OCI-M2 (cell line): ENCODE results near the gene EHD1.

Experiments used
- DNase-seq: peaks from one replicate; lab custom pipeline; 2025; ENCODE audit not compliant: unreplicated experiment; lab: John Stamatoyannopoulos, UW

Gene EHD1

GRCh38 chr11:64910451-64911093 is 32.2 kb upstream of the EHD1 start:
- DNase-seq: no peak

- DNase-seq: no peak
Measured at GRCh38 chr11:64909653-64910343, 31.4 kb upstream of the EHD1 start.

GRCh38 chr11:64908766-64909165 is 30.3 kb upstream of the EHD1 start:
- DNase-seq: no peak

- DNase-seq: no peak
Measured at GRCh38 chr11:64906314-64906635, 27.9 kb upstream of the EHD1 start.

GRCh38 chr11:64905516-64906313 is 27.3 kb upstream of the EHD1 start:
- DNase-seq: no peak

GRCh38 chr11:64903291-64903833 is 24.9 kb upstream of the EHD1 start:
- no peak for DNase-seq

GRCh38 chr11:64902102-64902900 is 23.9 kb upstream of the EHD1 start:
- no peak for DNase-seq

GRCh38 chr11:64900774-64901173 is 22.4 kb upstream of the EHD1 start:
- no peak for DNase-seq

GRCh38 chr11:64900263-64900678 is 21.9 kb upstream of the EHD1 start:
- DNase-seq: no peak

- no peak for DNase-seq
Measured at GRCh38 chr11:64898541-64898940, 20.1 kb upstream of the EHD1 start.

- DNase-seq: no peak
Measured at GRCh38 chr11:64898076-64898445, 19.6 kb upstream of the EHD1 start.

- no peak for DNase-seq
Measured at GRCh38 chr11:64897381-64898075, 19.1 kb upstream of the EHD1 start.

GRCh38 chr11:64896448-64897022 is 18.1 kb upstream of the EHD1 start:
- DNase-seq: no peak

- DNase-seq: no peak
Measured at GRCh38 chr11:64894812-64895452, 16.5 kb upstream of the EHD1 start.

GRCh38 chr11:64894070-64894811 is 15.8 kb upstream of the EHD1 start:
- no peak for DNase-seq

- DNase-seq: no peak
Measured at GRCh38 chr11:64893194-64894069, 15.0 kb upstream of the EHD1 start.

GRCh38 chr11:64892838-64893193 is 14.4 kb upstream of the EHD1 start:
- no peak for DNase-seq

- DNase-seq: no peak
Measured at GRCh38 chr11:64892411-64892831, 14.0 kb upstream of the EHD1 start.
